Activated gamma-delta T cell (primary cell): ENCODE results near the gene SHLD1.

Experiments used
- DNase-seq: peaks from one replicate; lab custom pipeline; 2025; lab: John Stamatoyannopoulos, UW

SHLD1 gene

DNA sequence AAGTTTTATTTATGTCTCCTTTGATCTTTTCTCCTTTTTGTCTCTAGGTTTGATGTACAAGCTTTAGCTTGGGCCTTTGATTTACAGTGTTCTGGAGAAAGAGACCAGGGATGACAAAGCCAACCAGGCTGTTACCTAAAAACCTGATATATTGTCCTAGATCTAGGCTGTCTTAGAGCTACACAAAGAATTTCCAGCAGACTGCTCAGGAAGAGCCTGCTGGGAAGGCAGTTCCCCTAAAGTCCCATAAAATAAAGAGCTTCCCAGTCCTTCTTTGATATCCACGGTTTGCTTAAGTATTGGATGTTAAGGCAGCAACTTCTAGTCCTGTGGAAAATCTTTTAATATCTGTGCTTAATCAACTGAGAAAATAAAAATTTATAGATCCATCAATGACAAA is 70.5 kb downstream of the SHLD1 start:
- no peak for DNase-seq

- DNase-seq: no peak
Measured at GRCh38 chr20:5821627-5822215, 71.5 kb downstream of the SHLD1 start.

- no peak for DNase-seq
Measured at GRCh38 chr20:5822569-5822968, 72.4 kb downstream of the SHLD1 start.

GRCh38 chr20:5825130-5825719 is 75.0 kb downstream of the SHLD1 start:
- no peak for DNase-seq

DNA sequence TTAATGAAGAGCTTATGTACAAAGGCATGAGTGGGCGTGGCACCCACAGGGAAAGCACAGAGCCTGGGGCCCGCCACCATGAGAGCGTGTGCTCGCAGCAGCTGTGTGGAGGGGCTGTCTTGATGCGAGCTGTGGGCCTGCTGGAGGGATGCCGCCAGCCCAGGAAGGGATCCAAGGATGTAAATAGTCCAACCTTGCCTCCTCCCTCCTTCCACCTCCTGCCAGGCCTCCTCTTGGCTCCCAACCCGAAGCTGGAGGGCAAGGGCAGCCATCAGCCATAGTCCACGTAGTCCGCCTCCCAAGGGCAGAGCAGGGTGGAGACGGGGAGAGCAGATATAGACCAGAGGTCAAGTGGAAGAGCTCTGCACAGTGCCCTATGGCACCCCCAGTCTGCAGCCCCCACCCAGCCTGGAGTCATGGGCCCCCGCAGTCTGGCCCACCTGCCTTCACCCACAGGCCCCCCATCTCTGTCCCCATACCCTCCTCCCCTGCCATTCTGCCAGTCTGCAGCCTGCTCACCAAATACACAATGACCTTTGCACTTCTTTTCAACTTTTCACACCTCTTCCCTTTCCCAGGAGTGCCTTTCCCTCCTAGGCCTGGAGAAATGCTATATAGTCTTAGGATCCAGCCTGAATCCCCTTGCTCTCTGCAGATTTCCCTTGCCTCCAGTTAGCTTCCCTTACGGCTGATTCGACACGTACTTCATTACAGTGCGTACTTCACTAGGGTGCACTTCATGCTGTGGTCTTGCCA is 77.1 kb downstream of the SHLD1 start:
- DNase-seq: no peak

DNA sequence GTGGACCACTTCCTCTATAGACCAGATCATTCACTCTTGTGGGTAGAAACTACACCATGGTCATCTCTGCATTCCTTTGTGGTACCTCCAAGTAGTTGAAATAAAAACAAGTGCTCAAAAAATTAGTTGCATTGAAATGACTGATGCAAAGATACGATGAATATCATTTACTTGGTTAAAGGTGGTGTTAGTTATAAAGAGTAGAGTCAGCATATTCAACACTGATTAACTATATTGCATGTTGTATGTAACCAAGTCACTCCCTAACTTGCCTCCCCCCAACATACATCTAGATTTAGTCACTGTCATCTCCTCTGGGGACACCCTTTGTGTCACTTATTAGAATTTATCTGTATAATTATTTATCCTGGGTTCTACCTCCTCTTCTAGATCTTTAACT is 77.7 kb downstream of the SHLD1 start:
- DNase-seq: no peak

- DNase-seq: no peak
Measured at GRCh38 chr20:5829241-5829809, 79.1 kb downstream of the SHLD1 start.

DNA sequence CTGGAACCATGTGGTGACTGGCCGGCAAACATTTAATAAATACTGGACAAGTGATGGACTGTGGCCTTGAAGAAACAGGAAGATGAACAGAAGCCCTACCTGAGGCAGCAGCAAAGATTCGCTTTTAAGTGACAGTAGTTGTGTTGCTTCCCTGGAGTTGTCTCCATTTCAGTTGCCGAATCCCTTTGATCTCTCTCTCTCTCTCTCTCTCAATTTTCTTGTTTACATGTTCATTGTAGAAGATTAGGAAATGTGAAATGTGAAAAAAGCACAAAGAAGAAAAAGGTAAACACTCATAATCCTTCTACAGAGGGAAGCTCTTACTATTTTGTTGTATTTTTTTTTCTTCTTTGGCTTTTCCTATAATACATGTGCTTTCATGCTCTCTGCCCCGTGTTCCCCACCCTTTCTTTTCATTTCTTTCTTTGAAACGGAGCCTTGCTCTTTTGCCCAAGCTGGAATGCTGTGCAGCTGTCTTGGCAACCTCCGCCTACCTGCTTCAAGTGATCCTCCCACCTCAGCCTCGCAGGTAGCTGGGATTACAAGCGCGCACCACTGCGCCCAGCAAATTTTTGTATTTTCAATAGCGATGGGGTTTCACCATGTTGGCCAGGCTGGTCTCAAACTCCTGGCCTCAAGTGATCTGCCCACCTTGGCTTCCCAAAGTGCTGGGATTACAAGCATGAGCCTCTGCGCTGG is 81.5 kb downstream of the SHLD1 start:
- DNase-seq: no peak

GRCh38 chr20:5833309-5833941 is 83.2 kb downstream of the SHLD1 start:
- DNase-seq: no peak

GRCh38 chr20:5834436-5835005 is 84.3 kb downstream of the SHLD1 start:
- no peak for DNase-seq

DNA sequence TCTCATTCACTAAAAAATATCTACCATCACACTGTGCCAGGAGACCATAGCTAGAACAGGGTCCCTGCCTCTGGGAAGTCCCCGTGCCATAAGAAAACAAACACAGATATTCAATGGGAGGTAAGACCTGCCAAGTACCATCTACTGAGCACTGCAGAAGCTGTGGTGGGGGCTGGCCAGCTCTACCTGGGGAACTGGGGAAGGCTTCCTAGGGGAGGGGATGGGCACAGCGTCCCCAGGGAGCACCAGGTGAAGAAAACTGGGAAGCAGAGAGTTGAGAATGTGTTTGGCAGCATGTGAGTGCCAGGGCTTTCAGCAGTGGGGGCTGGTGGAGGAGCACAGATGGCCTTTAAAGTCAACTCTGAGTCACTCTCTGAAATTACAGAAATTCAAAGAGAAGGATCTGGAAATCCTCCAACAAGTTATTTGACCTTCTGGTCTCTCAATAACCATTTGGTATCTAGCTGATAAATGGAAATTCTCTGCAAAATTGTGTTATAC is 85.2 kb downstream of the SHLD1 start:
- no peak for DNase-seq

GRCh38 chr20:5835871-5836270 is 85.7 kb downstream of the SHLD1 start:
- no peak for DNase-seq

DNA sequence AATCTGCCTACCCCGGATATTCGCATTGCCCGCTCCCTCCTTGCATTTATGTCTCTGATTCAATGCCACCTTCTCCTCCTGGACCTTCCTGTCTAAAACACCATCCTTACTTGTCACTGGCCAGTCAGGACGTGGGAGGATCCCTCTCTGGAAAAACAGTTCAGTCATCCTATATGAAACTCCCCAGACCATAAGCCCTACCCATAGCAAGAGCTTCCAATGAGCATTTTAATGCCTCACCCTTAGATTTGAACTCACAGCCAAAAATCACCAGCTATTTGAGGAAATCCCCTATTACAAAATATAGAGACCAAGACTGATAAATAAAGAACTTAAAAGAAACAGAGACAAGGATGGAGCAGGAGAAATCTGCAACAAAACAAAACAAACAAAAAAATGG is 86.4 kb downstream of the SHLD1 start:
- no peak for DNase-seq

DNA sequence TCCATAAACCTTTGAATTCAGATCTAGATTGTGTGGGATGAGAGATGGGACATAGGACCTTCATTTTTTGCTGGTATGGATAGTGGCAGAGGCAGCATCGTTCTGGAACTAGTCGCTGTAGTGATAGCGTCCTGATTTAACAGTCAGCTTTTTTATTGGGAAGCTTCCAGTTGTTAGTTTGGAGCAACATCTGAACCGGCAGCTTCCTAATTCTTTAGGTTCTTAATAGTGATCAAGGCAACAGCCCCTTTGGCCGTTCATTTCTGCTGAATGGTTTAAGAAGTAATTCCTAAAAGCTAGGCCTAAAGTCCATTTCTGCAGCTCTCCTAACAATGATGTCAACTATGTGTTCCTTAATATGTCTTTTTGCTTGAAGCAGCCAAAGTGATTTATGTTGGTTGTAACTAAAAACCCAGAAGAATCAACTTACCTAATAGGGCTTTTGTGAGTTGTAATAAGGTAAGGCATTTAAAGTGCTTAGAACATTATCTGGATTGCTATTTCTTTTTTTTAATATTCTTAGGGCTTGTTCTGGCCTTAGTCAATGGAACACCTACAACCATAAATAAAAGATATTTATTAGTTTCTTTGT is 90.3 kb downstream of the SHLD1 start:
- DNase-seq: no peak

DNA sequence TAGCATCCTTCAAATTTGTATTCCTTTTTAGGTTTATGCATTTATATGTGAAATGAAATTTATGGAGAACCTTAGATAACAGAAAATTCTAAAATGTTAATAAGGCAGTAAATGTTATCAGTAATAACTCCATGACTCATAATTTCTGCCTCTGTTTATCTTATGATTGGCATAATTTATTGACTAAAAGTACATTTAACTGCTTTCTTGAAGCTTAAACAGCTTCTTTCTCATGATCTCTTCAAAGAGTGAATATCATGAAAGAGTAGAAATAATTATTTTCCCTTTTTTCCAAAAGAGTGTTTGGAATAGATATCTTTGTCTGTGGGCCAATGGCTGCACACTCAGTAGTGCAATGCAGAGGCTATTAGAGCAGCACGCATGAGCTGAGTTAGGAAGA is 91.3 kb downstream of the SHLD1 start:
- DNase-seq: no peak

DNA sequence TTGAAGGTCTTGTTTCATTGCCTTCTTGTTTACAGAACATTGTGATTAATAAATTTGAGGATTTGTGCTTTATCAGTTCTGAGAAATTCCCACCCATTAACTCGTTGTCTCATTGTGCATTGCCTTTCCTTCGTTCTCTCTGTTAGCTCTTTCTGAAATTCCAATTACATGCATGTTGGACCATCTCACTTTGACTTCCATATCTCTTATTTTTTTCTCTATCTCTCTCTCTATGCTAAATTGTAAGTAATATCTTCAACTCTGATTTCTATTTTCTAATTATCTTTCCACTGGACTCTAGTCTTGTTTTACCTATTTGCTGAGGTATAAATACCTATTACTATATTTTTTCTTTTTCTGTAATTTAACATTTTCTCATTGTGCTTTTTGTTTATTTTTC is 92.3 kb downstream of the SHLD1 start:
- no peak for DNase-seq

GRCh38 chr20:5843054-5843592 is 92.9 kb downstream of the SHLD1 start:
- no peak for DNase-seq

- DNase-seq: no peak
Measured at GRCh38 chr20:5844063-5844681, 94.0 kb downstream of the SHLD1 start.

DNA sequence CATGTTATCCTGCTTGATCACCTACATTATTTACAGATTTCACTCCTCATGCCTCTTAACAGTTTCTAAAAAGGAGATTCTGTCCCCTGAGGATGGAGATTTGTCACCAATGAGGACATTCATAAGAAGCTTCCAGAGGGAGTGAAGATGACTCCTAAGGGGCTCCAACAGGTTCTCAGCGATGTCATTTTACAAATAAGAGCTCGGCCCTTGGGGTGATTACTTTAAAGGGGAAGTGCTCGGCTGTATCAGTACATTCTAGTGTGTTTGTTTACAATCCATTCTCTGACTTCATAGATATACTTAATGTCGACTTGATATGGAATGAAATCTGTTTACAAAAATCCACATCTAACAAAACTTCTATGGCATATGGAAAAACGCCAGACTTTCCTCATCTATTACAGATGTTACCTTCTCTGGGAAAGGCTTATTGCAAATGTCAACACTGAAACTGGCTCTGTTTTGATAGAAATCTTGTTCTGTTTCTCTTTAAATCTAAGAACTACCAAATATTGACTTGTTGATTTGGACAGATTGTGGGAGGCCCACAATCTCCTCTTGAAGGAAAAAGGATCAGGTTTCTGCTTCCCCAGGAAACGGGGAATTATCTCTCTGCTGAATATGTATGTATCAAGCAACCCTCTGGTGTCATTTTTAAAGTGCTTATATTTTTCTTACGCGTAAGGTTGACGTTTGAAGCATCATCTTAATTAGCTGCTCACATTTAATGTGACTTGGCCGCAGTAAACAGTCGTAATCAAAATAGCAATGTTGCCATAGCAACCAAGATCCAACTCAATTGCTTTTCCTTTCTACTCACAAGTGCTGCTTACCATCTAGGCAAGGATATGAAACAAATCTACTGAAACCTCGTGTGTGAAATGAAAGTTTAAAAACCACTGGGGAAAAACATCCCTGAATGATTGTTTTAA is 95.7 kb downstream of the SHLD1 start:
- DNase-seq: no peak
